CD4-positive, alpha-beta T cell treated with Interleukin-6 for 4 hours (primary cell): Measurements from ENCODE around the gene UBE2O.
A peak's percentile ranks its signal among the peaks of the same experiment; 100 is the strongest.

Source experiments
- DNase-seq: peaks from one replicate; pipeline ENCODE4 v3.0.0-alpha.2; 2020; ENCODE audit warnings: mixed read lengths

Gene UBE2O

GRCh38 chr17:76462556-76463290 lies 9.8 kb upstream of the UBE2O start:
- DNase-seq: no peak

DNA sequence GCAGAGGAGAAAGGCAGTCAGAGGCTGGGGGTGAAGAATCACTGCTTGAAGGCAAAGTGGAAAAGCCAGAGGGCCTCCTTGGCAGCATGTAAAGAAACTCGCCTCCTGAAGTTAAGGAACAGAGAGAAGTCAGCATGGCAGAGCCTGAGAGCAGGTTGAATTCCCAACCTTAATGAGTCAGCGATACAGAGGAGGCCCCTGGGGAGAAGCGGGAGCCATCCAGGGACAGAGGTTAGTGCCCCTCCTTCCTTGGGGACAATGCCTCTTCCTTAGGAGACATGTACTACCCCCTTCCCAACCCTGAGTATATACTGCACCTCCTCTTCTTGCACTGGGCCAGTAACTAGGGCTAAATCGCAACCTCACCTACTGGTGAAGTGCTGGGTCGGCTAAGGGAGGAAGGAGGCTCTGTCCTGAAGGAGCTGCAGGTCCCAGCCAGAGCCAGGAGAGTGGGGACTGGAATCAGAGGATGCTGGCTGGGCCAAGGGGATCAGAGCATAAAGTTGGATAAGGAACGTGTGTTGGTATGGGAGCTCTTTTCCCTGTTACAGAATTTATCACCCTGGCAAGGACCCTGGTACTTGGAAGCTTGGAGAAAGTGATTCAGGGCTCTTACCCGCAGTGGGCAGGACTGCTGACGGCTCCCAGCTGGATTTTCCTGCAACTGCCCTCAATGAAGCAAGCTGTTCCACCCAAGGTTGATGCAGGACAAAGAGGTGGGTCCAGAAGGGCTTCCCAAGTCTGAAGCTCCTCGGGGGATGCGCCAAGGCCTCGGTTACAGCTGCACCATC lies 9.0 kb upstream of the UBE2O start:
- DNase-seq: no peak

DNA sequence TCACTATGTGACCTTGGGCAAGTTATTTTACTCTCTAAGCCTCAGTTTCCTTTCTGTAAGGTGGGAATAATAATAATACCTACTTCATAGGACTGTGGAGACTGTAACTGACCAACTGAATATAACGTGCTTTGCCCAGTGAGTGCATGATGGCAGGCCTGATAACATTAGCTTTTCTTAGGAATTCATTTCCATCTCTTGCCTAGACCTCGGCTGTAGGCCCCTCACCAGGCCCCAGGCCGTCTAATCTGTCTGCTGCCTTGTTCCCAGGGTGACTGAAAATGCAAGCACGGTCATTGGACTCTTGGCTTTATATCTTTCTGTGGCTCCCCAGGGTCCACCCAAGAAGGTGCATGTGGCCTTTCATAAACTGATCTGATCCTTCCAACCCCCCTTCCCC lies 6.7 kb upstream of the UBE2O start:
- no peak for DNase-seq

DNA sequence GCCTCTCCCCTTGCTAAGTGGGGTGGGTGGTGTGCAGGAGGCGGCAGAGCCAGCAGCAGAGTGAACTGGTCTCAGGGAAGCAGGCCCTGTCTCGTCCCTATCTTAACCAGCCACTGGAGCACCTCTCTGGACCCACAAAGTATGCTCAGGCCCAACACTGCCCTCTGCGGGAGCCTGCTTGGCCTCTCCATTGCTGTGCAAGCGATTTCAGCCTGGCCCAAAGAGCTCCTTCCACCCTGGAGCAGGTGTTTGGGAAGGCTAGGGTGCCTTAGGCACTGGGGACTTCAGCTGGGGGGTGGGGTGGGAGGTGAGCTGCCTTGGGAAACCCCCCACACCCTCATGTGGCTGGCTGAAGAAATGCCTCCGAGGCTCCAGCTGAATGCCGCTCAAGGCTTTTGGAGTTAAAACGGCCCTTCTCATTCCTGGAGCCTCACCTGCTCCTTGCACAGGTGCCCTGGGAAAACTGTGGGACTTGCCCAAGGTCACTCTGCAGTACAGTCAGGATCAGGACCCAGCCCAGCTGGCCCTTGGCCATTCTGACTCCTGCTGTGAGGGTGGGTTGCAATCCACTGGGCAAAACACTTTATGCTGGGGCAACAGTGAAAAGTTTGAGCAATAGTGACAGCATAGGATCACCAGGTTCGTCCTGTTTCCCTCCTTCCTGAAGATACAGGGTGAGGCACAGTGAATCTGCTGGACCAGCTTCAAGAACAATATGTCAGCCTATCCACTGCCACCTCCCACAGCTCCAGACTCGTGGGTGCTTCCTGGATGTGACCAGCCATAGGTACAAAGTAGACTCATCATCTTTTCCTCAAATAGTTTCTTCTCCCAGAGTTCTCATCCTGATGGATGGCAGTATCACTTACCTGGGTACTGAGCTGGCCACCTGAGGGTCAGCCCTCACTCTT lies 5.9 kb upstream of the UBE2O start:
- DNase-seq: no peak

DNA sequence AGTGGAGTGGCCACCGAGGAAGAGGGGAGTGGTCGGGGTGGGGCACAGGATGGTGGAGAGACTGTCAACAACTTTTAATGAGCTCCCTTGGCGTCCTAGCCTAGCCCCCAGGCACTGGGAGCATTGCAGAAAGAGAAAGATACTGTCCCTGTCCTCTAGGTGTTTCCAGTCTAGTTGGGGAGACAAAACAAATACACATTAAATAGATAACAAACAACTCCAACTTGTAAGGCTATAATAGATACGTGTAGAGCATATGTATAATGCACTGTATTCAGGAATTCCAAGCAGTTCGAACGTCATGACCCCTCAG lies 435 bp upstream of the UBE2O start:
- no peak for DNase-seq

DNA sequence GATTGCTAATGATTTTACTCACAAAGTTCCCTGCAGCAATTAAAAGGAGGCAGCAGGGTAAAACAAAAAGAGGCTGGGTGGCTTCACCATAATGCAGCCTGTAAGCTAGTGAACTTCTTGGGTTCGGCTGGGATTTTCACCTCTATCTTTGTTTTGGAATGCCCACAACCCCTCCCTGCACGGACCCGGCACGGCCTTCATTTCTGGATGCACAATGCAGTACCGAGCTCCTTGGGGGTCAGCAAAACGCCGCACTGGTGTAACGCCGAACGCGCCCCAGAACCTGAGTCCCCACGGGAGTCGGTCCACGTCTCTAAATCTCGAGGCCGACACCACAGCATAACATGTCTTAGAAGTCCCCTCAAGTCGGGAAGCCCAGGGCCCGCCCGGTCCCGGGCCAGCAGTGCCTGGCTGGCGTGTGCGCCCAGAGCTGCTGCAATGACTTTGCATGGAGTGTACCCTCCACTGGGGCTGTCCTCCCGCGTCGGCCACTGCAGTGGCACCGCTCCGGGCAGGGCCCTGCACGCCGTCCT lies 759 bp downstream of the UBE2O start:
- DNase-seq: peak; percentile 39

GRCh38 chr17:76451506-76451905 lies 1.4 kb downstream of the UBE2O start:
- DNase-seq: no peak

DNA sequence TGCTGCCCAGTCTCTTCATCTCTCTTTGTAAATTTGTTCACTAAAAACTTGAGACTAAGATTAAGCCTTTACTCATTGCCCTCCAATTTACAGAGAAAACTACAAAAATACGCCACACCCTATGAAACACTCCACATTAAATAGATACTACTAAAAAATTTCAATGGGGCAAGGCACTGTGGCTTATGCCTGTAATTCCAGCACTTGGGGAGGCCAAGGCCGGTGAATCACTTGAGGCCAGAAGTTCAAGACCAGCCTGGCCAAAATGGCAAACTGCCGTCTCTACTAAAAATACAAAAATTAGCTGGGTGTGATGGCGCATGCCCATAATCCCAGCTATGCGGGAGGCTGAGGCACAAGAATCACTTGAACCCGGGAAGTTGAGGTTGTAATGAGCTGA lies 3.8 kb downstream of the UBE2O start:
- no peak for DNase-seq

GRCh38 chr17:76447931-76448652 lies 4.9 kb downstream of the UBE2O start:
- DNase-seq: no peak

GRCh38 chr17:76446449-76447231 lies 6.3 kb downstream of the UBE2O start:
- DNase-seq: no peak

- no peak for DNase-seq
These were observed 7.1 kb downstream of the UBE2O start for GRCh38 chr17:76445697-76446448.

DNA sequence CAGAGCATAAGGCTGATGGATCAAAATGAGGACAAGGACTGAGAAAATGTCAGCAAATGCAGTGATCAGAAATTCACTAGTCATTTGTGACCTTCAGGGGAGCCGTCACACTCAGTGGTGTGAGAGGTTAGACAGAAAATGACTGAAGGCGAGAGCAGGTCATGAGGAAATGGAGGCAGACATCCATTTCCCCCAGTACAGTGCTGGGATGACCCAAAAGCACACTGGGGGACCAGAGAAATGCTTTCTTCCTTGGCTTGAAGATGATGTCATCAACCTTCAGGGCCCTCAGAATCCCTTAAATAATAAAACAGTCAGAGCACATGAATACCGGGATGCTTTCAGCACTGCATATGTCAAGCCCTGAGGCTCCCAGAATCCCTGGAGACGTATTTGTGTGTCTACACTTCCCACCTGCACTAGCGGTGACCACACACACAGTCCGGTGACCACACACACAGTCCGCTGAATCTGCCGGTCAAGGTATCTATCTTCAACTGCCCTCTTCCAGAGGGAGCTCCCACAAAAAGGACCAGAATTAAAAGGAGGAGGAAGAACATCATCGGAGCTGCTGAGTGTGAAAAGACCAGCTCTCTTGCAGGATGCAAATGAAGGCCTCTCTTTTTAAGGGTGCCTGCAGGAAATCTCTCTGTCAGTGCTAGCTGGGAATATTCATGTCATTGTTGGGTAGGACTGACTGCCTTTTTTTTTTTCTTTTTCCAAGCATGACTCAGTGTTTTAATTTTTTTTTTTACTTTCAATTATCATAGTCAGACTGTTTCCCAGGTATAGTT lies 8.2 kb downstream of the UBE2O start:
- DNase-seq: no peak

DNA sequence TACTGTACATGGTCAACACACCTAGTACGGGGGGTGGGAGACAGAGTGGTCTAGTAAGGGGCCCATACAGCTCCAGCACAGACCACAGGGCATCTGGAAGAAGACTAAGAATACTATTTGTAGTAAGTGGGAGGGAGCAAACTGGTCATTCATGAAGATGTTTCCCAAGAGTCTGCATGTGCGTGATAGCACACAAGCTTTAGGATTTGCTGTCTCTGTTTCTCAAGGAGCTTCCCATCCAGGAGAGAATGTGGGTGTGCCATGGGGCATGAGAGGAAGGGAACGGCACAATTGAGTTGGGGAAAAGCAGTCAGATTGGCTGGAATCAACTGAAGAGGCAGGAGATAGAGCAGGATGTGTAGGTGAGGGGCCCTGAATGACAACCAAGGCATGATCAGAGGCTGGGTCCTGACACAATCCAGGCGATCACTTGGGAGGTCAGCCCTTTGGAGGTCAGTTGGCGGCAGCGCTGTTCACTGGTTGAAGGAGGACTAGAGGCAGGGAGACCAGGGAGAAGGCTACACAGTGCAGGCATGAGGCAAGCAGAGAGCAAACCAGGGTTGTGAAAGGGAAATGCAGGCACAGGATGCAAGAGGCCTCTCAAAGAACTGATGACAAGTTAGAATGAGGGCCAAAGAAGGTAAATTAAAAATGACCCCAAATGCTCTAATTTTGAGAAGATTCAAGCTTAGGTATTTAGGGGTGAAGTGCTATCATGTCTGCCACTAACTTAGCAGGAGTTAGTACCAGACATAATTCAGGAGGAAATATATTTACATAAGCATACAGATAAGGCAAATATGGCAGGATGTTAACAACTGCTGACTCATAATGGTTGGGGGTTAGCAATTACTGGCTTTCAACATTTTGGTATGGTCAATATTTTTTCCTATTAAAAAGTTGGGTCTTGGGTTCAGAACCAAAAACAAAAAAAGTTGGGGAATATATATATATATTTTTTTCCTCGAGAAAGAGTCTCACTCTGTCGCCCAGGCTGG lies 10.3 kb downstream of the UBE2O start:
- no peak for DNase-seq

- DNase-seq: no peak
These were observed 11.1 kb downstream of the UBE2O start for GRCh38 chr17:76441686-76442340.

- DNase-seq: no peak
These were observed 12.1 kb downstream of the UBE2O start for GRCh38 chr17:76440751-76441362.

GRCh38 chr17:76439314-76439928 lies 13.5 kb downstream of the UBE2O start:
- no peak for DNase-seq

GRCh38 chr17:76438906-76439305 lies 14.0 kb downstream of the UBE2O start:
- DNase-seq: no peak
